Kidney (tissue), 14 donors: Measurements from ENCODE around the gene GIPC3. TPM values are rescaled to one million over a fixed set of nuclear protein-coding genes. Genes with fewer than 3 reads are reported as not detected.
A peak's percentile ranks its signal among the peaks of the same experiment; 100 is the strongest.

Experiments
- DNase-seq, 5 donors: peaks; one replicate each; pipeline ENCODE4 v3.0.0-alpha.2; 2013 to 2020
- FAIRE-seq: peaks from 2 replicates; lab custom pipeline; 2012; peaks lifted over from hg19 to GRCh38; lab: Jason Lieb, UNC
- H3K27ac ChIP-seq, 2 donors: one replicate each; pipeline ENCODE4 v1.7.0; 2013; ENCODE audit warnings: low read depth in 2 of 2, low read length in 2 of 2, inconsistent platforms in 1 of 2
- H3K27me3 ChIP-seq: one replicate; pipeline ENCODE4 v1.7.1; 2013; ENCODE audit warnings: low read length, inconsistent platforms; ENCODE audit not compliant: control insufficient read depth, insufficient read depth
- H3K36me3 ChIP-seq, 3 donors: one replicate each; pipeline versions ENCODE4 v1.7.0 to v1.7.1; 2013; ENCODE audit warnings: low read length in 3 of 3, control low read depth in 1 of 3, inconsistent platforms in 1 of 3; ENCODE audit not compliant: insufficient read depth in 3 of 3, control insufficient read depth in 2 of 3
- H3K4me1 ChIP-seq, 3 donors: one replicate each; pipeline versions ENCODE4 v1.7.0 to v1.7.1; 2013; ENCODE audit warnings: low read length in 3 of 3, inconsistent platforms in 1 of 3, low read depth in 1 of 3; ENCODE audit not compliant: control insufficient read depth in 2 of 3, insufficient read depth in 2 of 3
- H3K4me3 ChIP-seq, 3 donors: one replicate each; pipeline versions ENCODE4 v1.7.0 to v1.8.1; 2013; ENCODE audit warnings: low read length in 3 of 3, control low read depth in 1 of 3, inconsistent platforms in 1 of 3
- H3K9ac ChIP-seq, 3 donors: one replicate each; pipeline versions ENCODE4 v1.7.0 to v1.7.1; 2013; ENCODE audit warnings: low read length in 3 of 3, control low read depth in 1 of 3, inconsistent platforms in 1 of 3
- H3K9me3 ChIP-seq, 3 donors: one replicate each; pipeline versions ENCODE4 v1.7.0 to v1.7.1; 2013; ENCODE audit warnings: low read length in 3 of 3, control low read depth in 1 of 3, inconsistent platforms in 1 of 3; ENCODE audit not compliant: control insufficient read depth in 2 of 3, insufficient read depth in 1 of 3
- intact Hi-C: fragments of 100-400 bp; cut with DNase I; formaldehyde crosslinking; loops from one replicate; pipeline ENCODE4 v1.11.1; 2022
- polyA plus RNA-seq: library from polyadenylated mRNA; stranded (reverse); fragments of 350-450 nt; fragmentation: Illumina TruSeq; extraction: RNeasy Lipid Tissue Mini Kit (QIAGEN cat#74804); gene quantifications from one replicate; pipeline ENCODE4 v1.2.3, GENCODE V29; 2014; ENCODE audit warnings: low read depth, low replicate concordance; ENCODE audit not compliant: insufficient read depth
- total RNA-seq: library from RNA; stranded (reverse); fragmentation: NEBNext Ultra II Directional; extraction: Animal tissue kit (Norgen Biotek cat#: 25700); gene quantifications from one replicate; pipeline ENCODE4 v1.2.1, GENCODE V29; 2021
- TF ChIP-seq, protein P1 (sequence below): IDR thresholded peaks from 3 replicates; pipeline ENCODE4 v1.5.1; 2012; ENCODE audit warnings: mild to moderate bottlenecking, moderate library complexity, borderline replicate concordance; ENCODE audit not compliant: insufficient read depth; ENCODE audit errors: extremely low read depth
- donor health status: control.
- donor health status: control.
- donor health status: control.
- donor health status: control.
- donor health status: control.
- donor health status: DM: yes; HTN: yes; CAD: no.
- donor health status: Normal renal cell carcinoma (clear cell type).

GIPC3 gene
- total and polyA plus RNA-seq, 2 donors from 2014 or later: 2.1 TPM

DNA sequence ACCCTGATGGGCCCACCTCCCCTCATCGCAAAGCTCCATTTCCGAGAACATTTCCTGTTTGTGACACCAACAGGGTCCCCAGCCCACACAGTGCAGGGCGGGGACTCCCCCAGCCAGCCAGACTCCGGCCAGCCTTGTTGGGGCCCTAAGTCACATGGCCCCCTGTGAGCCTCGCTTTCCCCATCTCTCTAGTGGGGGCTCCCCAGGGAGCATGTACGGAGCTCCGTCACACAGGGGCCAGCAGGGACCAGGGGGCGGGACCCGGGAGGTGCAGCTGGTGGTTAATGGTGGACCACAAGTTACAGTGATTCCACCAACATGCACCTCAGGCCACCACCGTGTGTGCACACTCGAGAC, 19.7 kb downstream of the GIPC3 start:
- FAIRE-seq (no peak), DNase-seq (peak in 1 of 5 donors; percentile 36)
- Histone ChIP-seq H3K27me3 (peaks cover 9% of the 10 kb centered on the region), H3K4me1 (peaks cover 4 to 30% (median 12%) of the 10 kb centered on the region in 3 donors), H3K36me3 (no peaks in the 10 kb centered on the region), H3K4me3 (peak overlapping the region in 2 of 3 donors; percentile 45 to 53), H3K27ac (peak overlapping the region; percentile 45 to 51), H3K9ac (peak overlapping the region in 1 of 3 donors; percentile 53), H3K9me3 (peaks cover 0 to 2% (median 0%) of the 10 kb centered on the region in 3 donors)
- intact Hi-C loops: no loop called here
- TF ChIP-seq, protein P1, sequence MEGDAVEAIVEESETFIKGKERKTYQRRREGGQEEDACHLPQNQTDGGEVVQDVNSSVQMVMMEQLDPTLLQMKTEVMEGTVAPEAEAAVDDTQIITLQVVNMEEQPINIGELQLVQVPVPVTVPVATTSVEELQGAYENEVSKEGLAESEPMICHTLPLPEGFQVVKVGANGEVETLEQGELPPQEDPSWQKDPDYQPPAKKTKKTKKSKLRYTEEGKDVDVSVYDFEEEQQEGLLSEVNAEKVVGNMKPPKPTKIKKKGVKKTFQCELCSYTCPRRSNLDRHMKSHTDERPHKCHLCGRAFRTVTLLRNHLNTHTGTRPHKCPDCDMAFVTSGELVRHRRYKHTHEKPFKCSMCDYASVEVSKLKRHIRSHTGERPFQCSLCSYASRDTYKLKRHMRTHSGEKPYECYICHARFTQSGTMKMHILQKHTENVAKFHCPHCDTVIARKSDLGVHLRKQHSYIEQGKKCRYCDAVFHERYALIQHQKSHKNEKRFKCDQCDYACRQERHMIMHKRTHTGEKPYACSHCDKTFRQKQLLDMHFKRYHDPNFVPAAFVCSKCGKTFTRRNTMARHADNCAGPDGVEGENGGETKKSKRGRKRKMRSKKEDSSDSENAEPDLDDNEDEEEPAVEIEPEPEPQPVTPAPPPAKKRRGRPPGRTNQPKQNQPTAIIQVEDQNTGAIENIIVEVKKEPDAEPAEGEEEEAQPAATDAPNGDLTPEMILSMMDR: no peak

DNA sequence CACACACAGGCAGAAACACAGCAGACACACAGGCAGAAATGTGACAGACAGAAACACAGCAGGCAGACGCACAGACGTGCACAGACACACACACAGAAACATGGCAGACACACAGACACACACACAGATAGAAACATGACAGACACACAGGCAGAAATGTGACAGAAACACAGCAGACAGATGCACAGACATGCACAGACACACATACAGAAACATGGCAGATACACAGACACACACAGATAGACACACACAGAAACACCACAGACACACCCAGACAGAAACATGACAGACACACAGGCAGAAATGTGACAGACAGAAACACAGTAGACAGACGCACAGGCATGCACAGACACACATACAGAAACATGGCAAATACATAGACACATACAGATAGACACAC, 20.1 kb downstream of the GIPC3 start:
- intact Hi-C loops: no loop called here
- peaks cover 0 to 2% (median 0%) of the 10 kb centered on the region in 3 donors for H3K9me3 ChIP-seq
- DNase-seq (no peak), FAIRE-seq (no peak)
- peaks cover 4 to 33% (median 12%) of the 10 kb centered on the region in 3 donors for H3K4me1 ChIP-seq
- H3K27me3 ChIP-seq: peaks cover 9% of the 10 kb centered on the region
- H3K36me3 ChIP-seq: no peaks in the 10 kb centered on the region
- TF ChIP-seq, protein P1: no peak
- peak overlapping the region in 1 of 3 donors; percentile 53 for H3K9ac ChIP-seq
- H3K27ac ChIP-seq: peak overlapping the region in 1 of 2 donors; percentile 51
- H3K4me3 ChIP-seq: peak overlapping the region; percentile 45 to 53 (median 53)

DNA sequence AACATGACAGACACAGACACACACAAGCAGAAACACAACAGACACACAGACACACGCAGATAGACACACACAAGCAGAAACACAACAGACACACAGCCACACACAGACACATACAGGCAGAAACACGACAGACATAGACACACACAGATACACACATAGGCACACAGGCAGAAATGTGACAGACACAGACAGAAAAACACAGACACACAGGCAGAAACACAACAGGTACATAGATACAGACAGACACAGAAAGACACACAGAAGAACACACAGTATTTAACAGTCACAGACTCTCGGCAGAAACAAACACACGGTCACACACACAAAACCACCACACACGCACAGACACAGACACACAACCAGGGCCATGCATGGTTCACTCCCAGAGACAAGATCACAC, 20.5 kb downstream of the GIPC3 start:
- TF ChIP-seq, protein P1: no peak
- Histone ChIP-seq H3K4me3 (peak overlapping the region; percentile 45 to 53 (median 53)), H3K9me3 (peaks cover 0 to 2% (median 0%) of the 10 kb centered on the region in 3 donors), H3K27me3 (peaks cover 9% of the 10 kb centered on the region), H3K4me1 (peaks cover 4 to 33% (median 12%) of the 10 kb centered on the region in 3 donors), H3K36me3 (no peaks in the 10 kb centered on the region), H3K27ac (peak overlapping the region; percentile 25 to 85), H3K9ac (peak overlapping the region in 2 of 3 donors; percentile 13 to 53)
- no peak for FAIRE-seq
- intact Hi-C loops: no loop called here
- DNase-seq: no peak
